HCT116 (cell line): ENCODE results near the gene LRRC4C.

Source experiments
- POLR2AphosphoS5 ChIP-seq: IDR thresholded peaks from 2 replicates; pipeline ENCODE4 v1.6.1; 2011; ENCODE audit warnings: mild to moderate bottlenecking, low read depth, low read length, moderate library complexity
- YY1 ChIP-seq: IDR thresholded peaks from 2 replicates; pipeline ENCODE4 v1.6.1; 2011; ENCODE audit warnings: low read length, low read depth, moderate library complexity, mild to moderate bottlenecking; ENCODE audit not compliant: insufficient replicate concordance; ENCODE audit errors: extremely low read depth
- TF ChIP-seq, protein P1 (sequence below): IDR thresholded peaks from 2 replicates; pipeline ENCODE4 v1.6.1; 2011; ENCODE audit warnings: mild to moderate bottlenecking, low read length, moderate library complexity; ENCODE audit not compliant: insufficient replicate concordance; ENCODE audit errors: extremely low read depth
- TF ChIP-seq, protein P2 (sequence below), 3 experiments: fragments of 200-600 bp in 1 of 3; sonication (generic) in 1 of 3; IDR thresholded peaks in 2 of 3; conservative IDR thresholded peaks in 1 of 3; 2 replicates each; pipeline ENCODE4 v1.5.1; 2012 to 2017; ENCODE audit warnings: low read depth in 2 of 3, low read length in 2 of 3, antibody characterized with exemption in 1 of 3, borderline replicate concordance in 1 of 3, control low read depth in 1 of 3, mild to moderate bottlenecking in 1 of 3, mixed read lengths in 1 of 3, mixed run types in 1 of 3, moderate library complexity in 1 of 3; ENCODE audit not compliant: insufficient read depth in 1 of 3
- TF ChIP-seq, protein P3 (sequence below): IDR thresholded peaks from 2 replicates; pipeline ENCODE4 v1.6.1; 2012; ENCODE audit warnings: low read depth

DNA sequence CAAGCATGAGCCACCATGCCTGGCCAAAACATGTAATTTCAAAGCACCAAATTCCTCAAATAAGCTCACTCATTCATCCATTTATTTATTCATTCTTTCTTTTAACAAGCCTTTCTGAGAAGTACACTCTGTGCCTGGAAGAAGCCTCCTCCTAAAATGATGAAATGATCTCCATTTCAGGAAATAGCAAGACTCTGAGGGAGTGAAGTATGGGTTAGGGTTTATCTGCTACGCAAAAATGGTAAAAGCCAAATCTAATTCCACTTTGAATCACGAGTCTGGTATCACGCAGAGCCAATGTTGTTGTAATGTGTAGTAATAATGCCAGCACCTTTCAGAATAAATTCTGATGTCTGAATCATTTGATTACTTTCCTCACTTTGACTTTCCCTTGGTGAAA, 1041.8 kb downstream of the LRRC4C start:
- TF ChIP-seq, protein P1, sequence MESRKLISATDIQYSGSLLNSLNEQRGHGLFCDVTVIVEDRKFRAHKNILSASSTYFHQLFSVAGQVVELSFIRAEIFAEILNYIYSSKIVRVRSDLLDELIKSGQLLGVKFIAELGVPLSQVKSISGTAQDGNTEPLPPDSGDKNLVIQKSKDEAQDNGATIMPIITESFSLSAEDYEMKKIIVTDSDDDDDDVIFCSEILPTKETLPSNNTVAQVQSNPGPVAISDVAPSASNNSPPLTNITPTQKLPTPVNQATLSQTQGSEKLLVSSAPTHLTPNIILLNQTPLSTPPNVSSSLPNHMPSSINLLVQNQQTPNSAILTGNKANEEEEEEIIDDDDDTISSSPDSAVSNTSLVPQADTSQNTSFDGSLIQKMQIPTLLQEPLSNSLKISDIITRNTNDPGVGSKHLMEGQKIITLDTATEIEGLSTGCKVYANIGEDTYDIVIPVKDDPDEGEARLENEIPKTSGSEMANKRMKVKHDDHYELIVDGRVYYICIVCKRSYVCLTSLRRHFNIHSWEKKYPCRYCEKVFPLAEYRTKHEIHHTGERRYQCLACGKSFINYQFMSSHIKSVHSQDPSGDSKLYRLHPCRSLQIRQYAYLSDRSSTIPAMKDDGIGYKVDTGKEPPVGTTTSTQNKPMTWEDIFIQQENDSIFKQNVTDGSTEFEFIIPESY: no peak
- TF ChIP-seq, protein P2, sequence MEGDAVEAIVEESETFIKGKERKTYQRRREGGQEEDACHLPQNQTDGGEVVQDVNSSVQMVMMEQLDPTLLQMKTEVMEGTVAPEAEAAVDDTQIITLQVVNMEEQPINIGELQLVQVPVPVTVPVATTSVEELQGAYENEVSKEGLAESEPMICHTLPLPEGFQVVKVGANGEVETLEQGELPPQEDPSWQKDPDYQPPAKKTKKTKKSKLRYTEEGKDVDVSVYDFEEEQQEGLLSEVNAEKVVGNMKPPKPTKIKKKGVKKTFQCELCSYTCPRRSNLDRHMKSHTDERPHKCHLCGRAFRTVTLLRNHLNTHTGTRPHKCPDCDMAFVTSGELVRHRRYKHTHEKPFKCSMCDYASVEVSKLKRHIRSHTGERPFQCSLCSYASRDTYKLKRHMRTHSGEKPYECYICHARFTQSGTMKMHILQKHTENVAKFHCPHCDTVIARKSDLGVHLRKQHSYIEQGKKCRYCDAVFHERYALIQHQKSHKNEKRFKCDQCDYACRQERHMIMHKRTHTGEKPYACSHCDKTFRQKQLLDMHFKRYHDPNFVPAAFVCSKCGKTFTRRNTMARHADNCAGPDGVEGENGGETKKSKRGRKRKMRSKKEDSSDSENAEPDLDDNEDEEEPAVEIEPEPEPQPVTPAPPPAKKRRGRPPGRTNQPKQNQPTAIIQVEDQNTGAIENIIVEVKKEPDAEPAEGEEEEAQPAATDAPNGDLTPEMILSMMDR (IDR thresholded peaks at IDR 0.05 in 2 of 3, conservative IDR thresholded peaks at IDR 0.05 in 1 of 3; ENCODE audit: borderline replicate concordance in 1 of 3, insufficient read depth in 1 of 3, low read depth in 2 of 3, low read length in 2 of 3): no peak
- TF ChIP-seq POLR2AphosphoS5: no peak
- no peak for TF ChIP-seq YY1
- TF ChIP-seq, protein P3, sequence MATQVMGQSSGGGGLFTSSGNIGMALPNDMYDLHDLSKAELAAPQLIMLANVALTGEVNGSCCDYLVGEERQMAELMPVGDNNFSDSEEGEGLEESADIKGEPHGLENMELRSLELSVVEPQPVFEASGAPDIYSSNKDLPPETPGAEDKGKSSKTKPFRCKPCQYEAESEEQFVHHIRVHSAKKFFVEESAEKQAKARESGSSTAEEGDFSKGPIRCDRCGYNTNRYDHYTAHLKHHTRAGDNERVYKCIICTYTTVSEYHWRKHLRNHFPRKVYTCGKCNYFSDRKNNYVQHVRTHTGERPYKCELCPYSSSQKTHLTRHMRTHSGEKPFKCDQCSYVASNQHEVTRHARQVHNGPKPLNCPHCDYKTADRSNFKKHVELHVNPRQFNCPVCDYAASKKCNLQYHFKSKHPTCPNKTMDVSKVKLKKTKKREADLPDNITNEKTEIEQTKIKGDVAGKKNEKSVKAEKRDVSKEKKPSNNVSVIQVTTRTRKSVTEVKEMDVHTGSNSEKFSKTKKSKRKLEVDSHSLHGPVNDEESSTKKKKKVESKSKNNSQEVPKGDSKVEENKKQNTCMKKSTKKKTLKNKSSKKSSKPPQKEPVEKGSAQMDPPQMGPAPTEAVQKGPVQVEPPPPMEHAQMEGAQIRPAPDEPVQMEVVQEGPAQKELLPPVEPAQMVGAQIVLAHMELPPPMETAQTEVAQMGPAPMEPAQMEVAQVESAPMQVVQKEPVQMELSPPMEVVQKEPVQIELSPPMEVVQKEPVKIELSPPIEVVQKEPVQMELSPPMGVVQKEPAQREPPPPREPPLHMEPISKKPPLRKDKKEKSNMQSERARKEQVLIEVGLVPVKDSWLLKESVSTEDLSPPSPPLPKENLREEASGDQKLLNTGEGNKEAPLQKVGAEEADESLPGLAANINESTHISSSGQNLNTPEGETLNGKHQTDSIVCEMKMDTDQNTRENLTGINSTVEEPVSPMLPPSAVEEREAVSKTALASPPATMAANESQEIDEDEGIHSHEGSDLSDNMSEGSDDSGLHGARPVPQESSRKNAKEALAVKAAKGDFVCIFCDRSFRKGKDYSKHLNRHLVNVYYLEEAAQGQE: no peak
